Gastrocnemius medialis (tissue), 4 donors: ENCODE data around the gene CDH5. TPM values are rescaled to one million over a fixed set of nuclear protein-coding genes. Genes with fewer than 3 reads are reported as not detected.

Experiments
- ATAC-seq, 2 donors: fragments of 150-250 bp; one replicate each; pipeline ENCODE4 v1.9.1; 2016
- DNase-seq, 2 donors: peaks; one replicate each; pipeline ENCODE4 v3.0.0-alpha.2; 2019
- H3K27ac ChIP-seq, 4 donors: fragments of 200-600 bp; sonication (generic); 1 replicate in 1 of 4; 2 replicates in 3 of 4; pipeline ENCODE4 v1.5.1; 2016 to 2018; ENCODE audit warnings: mild to moderate bottlenecking in 2 of 4, moderate library complexity in 1 of 4
- H3K27me3 ChIP-seq, 3 donors: fragments of 200-600 bp; sonication (generic) in 2 of 3; 1 replicate in 1 of 3; 2 replicates in 2 of 3; pipeline versions ENCODE4 v1.5.1 to v1.6.0; 2016 to 2019; ENCODE audit warnings: mild to moderate bottlenecking in 1 of 3, moderate library complexity in 1 of 3
- H3K36me3 ChIP-seq, 2 donors: fragments of 200-600 bp; sonication (generic) in 1 of 2; one replicate each; pipeline ENCODE4 v1.5.1; 2017 to 2018
- H3K4me1 ChIP-seq, 2 donors: fragments of 200-600 bp; sonication (generic) in 1 of 2; one replicate each; pipeline ENCODE4 v1.5.1; 2016 to 2017; ENCODE audit warnings: mild to moderate bottlenecking in 2 of 2
- H3K4me3 ChIP-seq, 4 donors: fragments of 200-600 bp; sonication (generic) in 3 of 4; 1 replicate in 1 of 4; 2 replicates in 3 of 4; pipeline ENCODE4 v1.5.1; 2016 to 2019; ENCODE audit warnings: mild to moderate bottlenecking in 2 of 4
- H3K9me3 ChIP-seq, 3 donors: fragments of 200-600 bp; sonication (generic) in 2 of 3; 1 replicate in 1 of 3; 2 replicates in 2 of 3; pipeline ENCODE4 v1.5.1; 2016 to 2019
- CTCF ChIP-seq, 5 experiments: fragments of 450-650 bp in 3 of 5; fragments of 200-600 bp in 2 of 5; sonication (generic) in 2 of 5; IDR thresholded peaks in 4 of 5; conservative IDR thresholded peaks in 1 of 5; 1 replicate in 4 of 5; 2 replicates in 1 of 5; pipeline ENCODE4 v1.5.1; 2016 to 2019; ENCODE audit warnings: antibody characterized with exemption in 5 of 5, mild to moderate bottlenecking in 3 of 5, moderate library complexity in 3 of 5
- POLR2A ChIP-seq, 2 donors: fragments of 450-650 bp; IDR thresholded peaks; one replicate each; pipeline ENCODE4 v1.6.1; 2017; ENCODE audit warnings: antibody characterized with exemption in 2 of 2, mild to moderate bottlenecking in 2 of 2, moderate library complexity in 2 of 2
- in situ Hi-C, 4 donors: fragments of 200-750 bp; cut with MboI; loops; one replicate each; pipeline versions ENCODE4 v1.15.0 to v1.8.0; 2017; ENCODE audit warnings: low sequenced_read_pairs in 4 of 4
- intact Hi-C: fragments of 100-400 bp; cut with DNase I; formaldehyde crosslinking; loops from one replicate; pipeline ENCODE4 v1.15.1; 2023; ENCODE audit warnings: low total_unique reads
- total RNA-seq, 4 donors: library from RNA; depleted of rRNA; stranded (reverse); fragments of >200 nt; gene quantifications; one replicate each; pipeline versions ENCODE4 v1.1.0 to v1.2.3, GENCODE V29; 2016

Gene CDH5
- total RNA-seq, 4 donors from 2014 or later: 24.3 to 37.4 (median 31.7) TPM

GRCh38 chr16:66390346-66391108 is 24.0 kb downstream of the CDH5 start:
- no peaks in the 10 kb centered on the region for H3K4me1 ChIP-seq
- peaks cover 0 to 5% of the 10 kb centered on the region in 2 donors for H3K36me3 ChIP-seq
- in situ Hi-C loops: no loop called here
- H3K27me3 ChIP-seq: no peaks in the 10 kb centered on the region
- H3K9me3 ChIP-seq: no peaks in the 10 kb centered on the region
- DNase-seq: no peak
- H3K27ac ChIP-seq: no peak overlapping the region
- H3K4me3 ChIP-seq: no peak overlapping the region
- intact Hi-C loops: no loop called here
- no peak for ATAC-seq
- no peak for TF ChIP-seq CTCF (IDR thresholded peaks at IDR 0.05 in 4 of 5, conservative IDR thresholded peaks at IDR 0.05 in 1 of 5)
- no peak for TF ChIP-seq POLR2A (IDR thresholded peaks at IDR 0.05)

GRCh38 chr16:66391726-66392670 is 25.5 kb downstream of the CDH5 start:
- H3K27ac ChIP-seq: no peak overlapping the region
- H3K4me3 ChIP-seq: no peak overlapping the region
- peaks cover 0 to 5% of the 10 kb centered on the region in 2 donors for H3K36me3 ChIP-seq
- no peak for TF ChIP-seq CTCF (IDR thresholded peaks at IDR 0.05 in 4 of 5, conservative IDR thresholded peaks at IDR 0.05 in 1 of 5)
- no peak for TF ChIP-seq POLR2A (IDR thresholded peaks at IDR 0.05)
- intact Hi-C loops (no loop called here), in situ Hi-C loops (no loop called here)
- no peaks in the 10 kb centered on the region for H3K9me3 ChIP-seq
- no peak for ATAC-seq
- H3K4me1 ChIP-seq: no peaks in the 10 kb centered on the region
- H3K27me3 ChIP-seq: no peaks in the 10 kb centered on the region
- no peak for DNase-seq

GRCh38 chr16:66395806-66396555 is 29.5 kb downstream of the CDH5 start:
- DNase-seq (no peak), ATAC-seq (no peak)
- Histone ChIP-seq H3K9me3 (no peaks in the 10 kb centered on the region), H3K27ac (no peak overlapping the region), H3K4me1 (peaks cover 3 to 10% of the 10 kb centered on the region in 2 donors), H3K36me3 (no peaks in the 10 kb centered on the region), H3K4me3 (no peak overlapping the region), H3K27me3 (no peaks in the 10 kb centered on the region)
- intact Hi-C loops: no loop called here
- TF ChIP-seq CTCF (IDR thresholded peaks at IDR 0.05 in 4 of 5, conservative IDR thresholded peaks at IDR 0.05 in 1 of 5) (no peak), POLR2A (IDR thresholded peaks at IDR 0.05) (no peak)
- in situ Hi-C loops: no loop called here

DNA sequence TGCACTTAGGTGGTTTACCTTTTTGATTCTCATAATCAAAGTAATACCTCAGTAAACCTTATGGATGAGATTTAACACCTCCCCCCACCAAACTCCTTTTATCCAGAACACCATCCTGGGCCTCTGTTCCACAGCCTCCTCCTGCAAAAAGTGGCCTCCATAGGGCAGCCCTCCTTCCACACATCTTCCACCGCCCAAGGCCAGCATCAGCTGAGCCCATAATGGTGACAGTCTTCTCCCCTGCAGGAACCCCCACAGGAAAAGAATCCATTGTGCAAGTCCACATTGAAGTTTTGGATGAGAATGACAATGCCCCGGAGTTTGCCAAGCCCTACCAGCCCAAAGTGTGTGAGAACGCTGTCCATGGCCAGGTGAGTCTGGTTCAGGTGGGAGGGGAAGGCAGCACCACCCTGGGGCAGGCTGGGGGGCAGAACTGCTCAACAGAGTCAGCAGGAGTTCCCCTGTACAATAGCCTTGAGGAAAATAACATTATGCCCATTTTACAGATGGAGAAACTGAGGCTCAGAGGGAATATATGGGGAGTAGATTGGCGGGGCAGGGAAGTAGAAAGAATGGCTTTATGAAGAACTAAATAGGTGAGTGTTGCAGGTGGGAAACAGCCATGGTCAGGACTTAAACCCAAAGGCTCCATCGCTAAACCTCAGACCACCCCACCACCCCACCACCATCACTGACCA is 31.4 kb downstream of the CDH5 start:
- in situ Hi-C loops (no loop called here), intact Hi-C loops (no loop called here)
- Histone ChIP-seq H3K27me3 (no peaks in the 10 kb centered on the region), H3K27ac (no peak overlapping the region), H3K36me3 (no peaks in the 10 kb centered on the region), H3K4me1 (peaks cover 3 to 10% of the 10 kb centered on the region in 2 donors), H3K9me3 (no peaks in the 10 kb centered on the region), H3K4me3 (no peak overlapping the region)
- DNase-seq: no peak
- TF ChIP-seq CTCF (IDR thresholded peaks at IDR 0.05 in 4 of 5, conservative IDR thresholded peaks at IDR 0.05 in 1 of 5) (no peak), POLR2A (IDR thresholded peaks at IDR 0.05) (no peak)
- ATAC-seq: no peak
